HG03097 (cell line): Measurements from ENCODE around the gene JMJD1C.
A peak's percentile ranks its signal among the peaks of the same experiment; 100 is the strongest.
"Not testable (repeated sequence)": the region's sequence is repeated elsewhere in the genome, so short reads cannot be mapped to it uniquely, and the experiment has no call there.

Experiments
- ATAC-seq: cut with Tn5 transposase; IDR thresholded peaks from one replicate; pipeline ENCODE4 v1.9.1; 2021; ENCODE audit not compliant: unreplicated experiment, low FRiP score

JMJD1C gene

GRCh38 chr10:63413429-63413828 lies 52.3 kb downstream of the JMJD1C start:
- no peak for ATAC-seq

DNA sequence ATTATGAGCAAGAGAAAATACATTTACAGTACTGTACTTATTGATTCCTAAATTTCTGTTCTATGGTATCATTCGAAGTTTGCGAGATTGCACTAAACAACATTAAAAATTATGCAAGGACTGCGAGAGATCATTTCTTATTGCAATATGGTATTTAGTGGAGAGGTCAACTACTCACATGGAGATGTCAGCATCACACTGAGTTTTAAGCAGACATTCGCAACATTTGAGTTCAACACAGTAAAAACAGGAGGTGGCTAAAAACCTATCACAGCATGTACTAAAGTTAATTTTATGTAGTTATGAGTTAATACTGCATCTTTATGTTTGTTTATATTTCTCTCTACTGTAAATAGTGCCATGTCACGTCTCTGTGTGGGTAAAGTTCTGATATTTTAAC lies 53.5 kb downstream of the JMJD1C start:
- ATAC-seq = no peak

DNA sequence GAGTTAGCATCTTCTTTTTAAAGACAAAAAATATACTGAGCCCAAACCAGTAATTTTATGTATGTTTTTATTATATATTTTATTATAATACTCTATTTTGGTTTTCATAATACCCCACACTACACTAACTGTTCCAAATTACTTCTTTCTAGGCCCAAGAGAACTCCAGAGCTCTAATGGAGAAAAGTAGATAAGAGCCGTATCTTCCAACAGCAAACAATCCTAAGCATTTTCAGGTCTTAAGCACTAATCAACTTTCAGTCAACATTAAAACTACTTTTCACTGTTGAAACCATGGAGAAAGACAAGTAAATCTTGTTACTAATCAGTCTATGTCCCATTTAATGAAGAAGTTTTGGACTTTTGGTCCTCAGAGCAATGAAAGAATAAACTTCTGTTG lies 55.1 kb downstream of the JMJD1C start:
- ATAC-seq = no peak

DNA sequence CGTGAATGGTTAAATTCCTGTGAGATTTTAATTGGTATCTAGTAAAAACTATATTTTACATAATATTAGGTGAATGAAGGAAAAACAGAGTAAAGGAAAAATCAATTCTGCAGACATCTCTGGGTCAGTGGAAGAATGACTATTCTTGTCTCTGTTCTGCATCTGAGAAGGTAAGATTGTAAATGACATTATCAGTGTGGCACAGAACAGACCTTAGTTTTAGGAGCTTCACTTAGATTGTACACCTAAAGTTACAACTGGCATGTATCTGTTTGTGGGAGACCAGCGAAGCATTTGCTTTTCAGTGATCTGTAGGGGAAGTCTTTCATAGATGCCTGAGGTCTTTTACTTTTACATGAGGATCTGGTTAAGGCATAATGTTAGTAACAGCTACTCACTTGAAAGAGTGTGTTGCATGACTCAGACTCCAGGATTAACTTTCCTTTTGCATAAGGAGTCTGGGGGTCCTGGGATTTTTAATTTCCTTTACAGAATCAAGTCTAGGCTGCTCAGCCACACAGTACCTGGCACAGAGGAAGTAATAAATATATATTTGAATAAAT lies 56.2 kb downstream of the JMJD1C start:
- ATAC-seq = no peak

DNA sequence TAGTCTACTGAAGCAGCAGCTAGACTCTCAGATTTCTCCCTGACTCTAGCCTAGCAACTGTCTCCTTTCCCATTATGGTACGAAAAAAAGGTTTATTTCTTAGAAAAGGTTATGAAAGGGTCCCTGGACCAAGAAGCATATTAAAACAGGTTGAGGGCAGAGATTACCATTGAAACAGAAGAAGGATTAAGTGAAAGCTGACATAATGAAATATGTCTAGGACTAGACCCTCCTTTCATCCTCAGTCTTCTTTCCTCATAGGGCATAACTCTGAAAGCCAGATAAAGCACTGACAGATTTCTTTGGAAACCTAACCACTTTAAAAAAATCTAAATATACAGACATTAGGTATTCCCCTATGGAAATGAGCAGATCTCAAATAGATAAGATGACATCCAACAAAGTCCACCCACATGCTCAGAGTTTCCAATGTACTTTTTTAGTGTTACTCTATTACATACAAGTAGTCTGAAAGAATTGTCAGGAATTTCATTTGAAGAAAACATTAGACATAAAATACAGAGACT lies 58.6 kb downstream of the JMJD1C start:
- no peak for ATAC-seq

DNA sequence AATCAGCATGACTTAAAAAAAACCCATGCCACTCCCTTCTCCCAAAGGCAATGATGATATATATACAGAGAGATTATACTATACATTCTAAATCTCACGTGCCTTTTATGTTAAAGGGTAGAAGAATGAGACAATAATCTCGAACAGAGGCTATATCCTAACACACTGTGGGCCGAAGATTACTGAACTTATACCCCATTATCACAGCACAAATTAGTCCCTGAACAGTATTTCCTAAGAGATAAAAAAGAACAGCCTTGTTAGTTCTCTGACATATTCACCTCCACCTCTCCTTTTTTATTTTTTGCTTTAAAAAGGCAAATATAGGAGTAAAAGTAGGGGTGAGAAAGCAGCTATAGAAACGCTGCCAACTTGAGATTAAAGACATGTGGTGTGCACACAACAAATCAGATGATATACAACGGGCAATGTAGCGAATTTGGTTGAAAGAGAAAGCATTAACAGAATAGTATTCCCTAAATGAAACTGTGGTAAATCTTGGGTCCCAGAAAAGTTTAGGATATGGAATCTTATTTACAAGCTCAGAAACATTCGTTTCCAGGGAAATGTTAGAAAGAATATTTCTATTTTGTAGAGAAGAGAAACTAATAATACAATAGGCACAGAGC lies 69.5 kb downstream of the JMJD1C start:
- no peak for ATAC-seq

DNA sequence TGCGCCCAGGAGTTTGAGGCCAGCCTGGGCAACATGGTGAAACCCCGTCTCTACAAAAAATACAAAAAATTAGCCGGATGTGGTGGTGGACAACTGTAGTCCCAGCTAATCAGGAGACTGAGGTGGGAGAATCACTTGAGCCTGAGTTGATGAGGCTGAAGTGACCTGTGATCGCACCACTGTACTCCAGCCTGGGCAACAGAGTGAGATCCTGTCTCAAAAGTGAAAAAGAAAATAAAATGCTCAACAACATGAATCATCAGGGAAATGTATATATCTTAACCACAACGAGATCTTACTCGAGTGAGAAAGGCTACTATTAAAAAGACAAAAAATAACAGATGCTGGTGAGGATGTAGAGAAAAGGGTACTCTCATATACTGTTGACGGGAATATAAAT lies 72.7 kb downstream of the JMJD1C start:
- no peak for ATAC-seq

GRCh38 chr10:63392224-63392623 lies 73.6 kb downstream of the JMJD1C start:
- ATAC-seq = no peak

DNA sequence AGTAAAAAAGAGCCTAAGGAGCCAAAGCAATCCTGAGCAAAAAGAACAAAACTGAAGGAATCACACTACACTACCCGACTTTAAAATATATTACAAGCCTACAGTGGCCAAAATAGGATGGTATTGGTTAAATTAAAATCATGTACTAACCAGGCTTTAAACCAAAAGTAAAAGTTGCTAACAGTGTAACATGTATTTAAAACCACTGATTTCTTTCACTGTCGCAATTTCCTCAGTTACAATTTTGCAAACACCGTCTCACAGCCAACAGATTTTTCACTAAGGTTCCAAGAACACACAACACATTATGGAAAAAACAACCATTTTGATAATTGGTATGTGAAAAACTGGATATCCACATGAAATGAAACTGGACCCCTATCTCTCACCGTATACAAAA lies 74.0 kb downstream of the JMJD1C start:
- no peak for ATAC-seq

DNA sequence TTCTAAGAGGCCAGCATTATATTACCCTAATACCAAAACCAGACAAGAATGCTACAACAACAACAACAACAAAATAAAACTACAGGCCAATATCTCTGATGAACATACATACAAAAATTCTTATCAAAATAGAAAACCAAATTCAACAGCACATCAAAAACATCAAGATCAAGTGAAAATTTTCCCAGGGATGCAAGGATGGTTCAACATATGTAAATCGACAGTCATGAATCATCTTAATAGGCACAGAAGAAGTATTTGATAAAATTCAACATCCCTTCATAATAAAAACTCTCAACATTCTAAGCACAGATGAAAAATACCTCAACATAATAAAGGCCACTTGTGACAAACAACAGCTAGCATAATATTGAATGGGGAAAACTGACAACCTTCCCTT lies 75.3 kb downstream of the JMJD1C start:
- no peak for ATAC-seq

GRCh38 chr10:63388421-63389031 lies 77.3 kb downstream of the JMJD1C start:
- peak; percentile 58 for ATAC-seq

GRCh38 chr10:63385254-63385653 lies 80.5 kb downstream of the JMJD1C start:
- ATAC-seq = no peak

DNA sequence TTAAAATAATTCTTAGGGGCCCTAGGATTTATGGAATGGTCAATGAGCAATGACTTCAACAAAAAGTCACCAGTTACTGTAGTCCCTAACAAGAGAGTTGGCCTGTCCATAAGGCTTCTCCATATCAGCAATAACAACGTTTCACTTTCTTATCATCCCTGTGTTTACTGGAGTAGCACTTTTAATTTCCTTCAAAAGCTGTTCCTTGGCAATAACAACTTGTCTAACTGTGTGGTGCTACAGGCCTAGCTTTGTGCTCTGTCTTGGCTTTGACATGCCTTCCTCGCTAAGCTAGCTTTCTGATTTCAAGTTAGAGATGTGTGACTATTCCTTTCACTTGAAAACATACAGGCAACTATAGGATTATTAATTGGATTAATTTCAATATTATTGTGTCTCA lies 81.1 kb downstream of the JMJD1C start:
- ATAC-seq = no peak

DNA sequence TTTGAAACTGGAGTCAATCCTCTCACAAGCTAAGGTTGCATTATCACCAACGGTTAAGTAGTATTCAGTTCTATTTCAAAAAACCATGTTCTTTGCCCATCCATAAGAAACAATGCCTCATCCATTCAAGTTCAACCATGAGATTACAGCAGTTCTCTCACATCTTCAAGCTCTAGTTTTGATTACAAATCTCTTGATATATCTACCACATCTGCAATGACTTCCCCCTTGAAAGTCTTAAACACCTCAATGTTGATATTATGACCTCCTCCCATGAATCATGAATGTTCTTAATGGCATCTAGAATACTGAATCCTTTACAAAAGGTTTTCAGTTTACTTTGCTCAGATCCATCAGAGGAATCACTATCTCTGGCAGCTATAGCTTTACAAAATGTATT lies 81.8 kb downstream of the JMJD1C start:
- ATAC-seq = no peak

- ATAC-seq = no peak
These were observed 82.6 kb downstream of the JMJD1C start for GRCh38 chr10:63383141-63383540.

DNA sequence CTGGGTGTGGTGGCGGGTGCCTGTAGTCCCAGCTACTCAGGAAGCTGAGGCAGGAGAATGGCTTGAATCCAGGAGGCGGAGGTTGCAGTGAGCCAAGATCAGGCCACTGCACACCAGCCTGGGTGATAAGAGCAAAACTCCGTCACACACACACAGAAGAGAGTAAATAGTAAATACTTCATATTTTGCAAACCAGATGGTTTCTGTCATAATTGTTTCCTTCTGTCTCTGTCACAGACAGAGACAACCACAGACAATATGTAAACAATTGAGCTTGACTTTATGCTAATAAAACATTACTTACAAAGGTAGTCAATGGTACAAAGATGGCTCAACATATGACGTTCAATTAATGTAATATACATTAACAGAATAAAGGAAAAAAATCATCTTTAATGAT lies 83.7 kb downstream of the JMJD1C start:
- no peak for ATAC-seq

GRCh38 chr10:63377305-63377661 lies 88.5 kb downstream of the JMJD1C start:
- not testable (repeated sequence) for ATAC-seq

GRCh38 chr10:63376560-63377304 lies 89.0 kb downstream of the JMJD1C start:
- peak; percentile 85 for ATAC-seq

- no peak for ATAC-seq
These were observed 89.9 kb downstream of the JMJD1C start for GRCh38 chr10:63375859-63376258.

DNA sequence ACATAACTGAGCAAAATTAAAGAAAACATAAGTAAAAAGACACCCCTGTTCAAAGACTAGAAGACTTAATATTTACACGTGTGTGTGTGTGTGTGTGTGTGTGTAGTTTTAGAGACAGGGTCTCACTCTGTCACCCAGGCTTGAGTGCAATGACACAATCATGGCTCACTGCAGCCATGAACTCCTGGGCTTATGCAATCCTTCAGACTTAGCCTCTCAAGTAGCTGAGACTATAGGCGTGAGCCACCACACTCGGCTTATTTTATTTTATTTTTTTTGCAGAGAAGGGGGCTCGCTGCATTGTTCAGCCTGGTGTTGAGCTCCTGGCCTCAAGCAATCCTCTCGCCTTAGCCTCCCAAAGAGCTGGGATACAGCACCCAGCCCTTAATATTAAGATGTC lies 90.3 kb downstream of the JMJD1C start:
- no peak for ATAC-seq

DNA sequence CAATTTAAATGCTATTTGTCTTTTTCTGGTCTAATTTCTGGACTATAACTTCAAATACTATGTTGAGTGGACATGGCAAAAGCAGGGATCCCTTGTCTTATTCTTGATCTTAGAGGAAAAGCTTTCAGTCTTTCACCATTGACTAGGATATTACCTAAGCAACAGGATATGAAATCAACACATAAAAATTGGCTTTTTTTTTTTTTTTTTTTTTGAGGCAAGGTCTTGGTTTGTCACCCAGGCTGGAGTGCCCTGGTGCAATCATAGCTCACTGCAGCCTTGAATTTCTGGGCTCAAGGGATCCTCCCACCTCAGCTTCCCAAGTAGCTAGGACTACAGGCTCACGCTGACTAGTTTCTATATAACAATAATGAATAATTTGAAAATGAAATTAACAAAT lies 90.8 kb downstream of the JMJD1C start:
- ATAC-seq = no peak

DNA sequence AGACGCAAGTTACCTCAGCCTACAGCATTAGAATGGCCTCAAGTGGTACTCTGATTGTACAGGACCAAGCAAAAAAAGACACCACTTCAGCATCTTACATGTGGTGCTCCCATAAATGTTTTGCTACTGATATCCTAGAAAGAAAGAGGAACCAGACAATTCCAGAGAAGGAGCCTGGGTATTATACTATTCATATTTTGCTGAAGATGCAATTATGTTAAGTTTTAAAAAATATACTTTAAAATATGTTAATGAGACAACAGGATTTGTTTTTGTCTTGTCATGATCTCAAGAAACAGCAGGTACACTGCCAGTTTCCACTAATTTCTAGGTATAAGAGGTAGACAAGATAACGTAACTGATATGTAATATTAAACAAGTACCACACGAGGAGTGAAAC lies 92.6 kb downstream of the JMJD1C start:
- no peak for ATAC-seq
